A549 (cell line): ENCODE data around the gene CGN. TPM values are rescaled to one million over a fixed set of nuclear protein-coding genes. Genes with fewer than 3 reads are reported as not detected.

Experiments used
- ATAC-seq, 2 experiments: fragments of 200-7000 bp in 1 of 2; fragments of >200 bp in 1 of 2; cut with Nextera tagmentation in 1 of 2; cut with Tn5 transposase in 1 of 2; 3 replicates each; pipeline versions ENCODE4 v1.8.0 to v1.9.1; 2018 to 2020; ENCODE audit warnings: mild to moderate bottlenecking in 1 of 2, moderate library complexity in 1 of 2
- CTCF ChIA-PET: fragments of 300-600 bp; sonication (Branson Sonifier 250); formaldehyde crosslinking; extraction: SDS; loops from one replicate; lab custom pipeline; 2021; ENCODE audit warnings: antibody characterized with exemption, inconsistent platforms; lab: Yijun Ruan, JAX
- POLR2A ChIA-PET: fragments of 350-600 bp; formaldehyde crosslinking; extraction: SDS; loops from one replicate; lab custom pipeline; 2021; ENCODE audit warnings: antibody characterized with exemption, inconsistent platforms; lab: Yijun Ruan, JAX
- DNase-seq, 2 experiments: peaks; one replicate each; pipeline versions ENCODE4 v3.0.0 to v3.0.0-alpha.2; 2011 to 2016; ENCODE audit warnings: low read depth in 1 of 2, low spot score in 1 of 2
- FAIRE-seq: peaks from 2 replicates; lab custom pipeline; 2011; peaks lifted over from hg19 to GRCh38; lab: Jason Lieb, UNC
- H3K27ac ChIP-seq, 2 experiments: fragments of >200 bp; sonication (Bioruptor Twin); formaldehyde crosslinking; 3 replicates each; pipeline ENCODE4 v1.5.1; 2016 to 2017
- H3K4me1 ChIP-seq: fragments of >200 bp; sonication (Bioruptor Twin); formaldehyde crosslinking; 3 replicates; pipeline ENCODE4 v1.6.1; 2016
- H3K4me2 ChIP-seq: fragments of >200 bp; sonication (Bioruptor Twin); formaldehyde crosslinking; 3 replicates; pipeline ENCODE4 v1.6.1; 2016
- H3K4me3 ChIP-seq: fragments of >200 bp; sonication (Bioruptor Twin); formaldehyde crosslinking; 3 replicates; pipeline ENCODE4 v1.5.1; 2016
- H3K9me3 ChIP-seq: fragments of >200 bp; sonication (Bioruptor Twin); formaldehyde crosslinking; 3 replicates; pipeline ENCODE4 v1.6.1; 2016
- ATOH8 ChIP-seq: fragments of 250-450 bp; sonication (Bioruptor Pico); IDR thresholded peaks from 2 replicates; pipeline ENCODE4 v1.5.0; 2020; ENCODE audit warnings: low read depth, mild to moderate bottlenecking, moderate library complexity
- BCL3 ChIP-seq: fragments of >200 bp; sonication (Bioruptor Twin); formaldehyde crosslinking; IDR thresholded peaks from 3 replicates; pipeline ENCODE4 v1.6.1; 2016
- CBX8 ChIP-seq: fragments of 200-600 bp; sonication (generic); IDR thresholded peaks from 2 replicates; pipeline ENCODE4 v1.6.1; 2016
- CEBPB ChIP-seq, 2 experiments: fragments of >200 bp in 1 of 2; sonication (Bioruptor Twin) in 1 of 2; formaldehyde crosslinking in 1 of 2; IDR thresholded peaks; 2 replicates each; pipeline ENCODE4 v1.6.1; 2012 to 2016
- CHD2 ChIP-seq: fragments of 150-350 bp; IDR thresholded peaks from 2 replicates; pipeline ENCODE4 v1.6.1; 2014; ENCODE audit warnings: low read length; ENCODE audit not compliant: partially characterized antibody
- EHF ChIP-seq: fragments of 250-450 bp; sonication (Bioruptor Pico); IDR thresholded peaks from 2 replicates; pipeline ENCODE4 v1.5.0; 2020; ENCODE audit warnings: mild to moderate bottlenecking
- EHMT2 ChIP-seq: fragments of 200-600 bp; sonication (generic); IDR thresholded peaks from 2 replicates; pipeline ENCODE4 v1.6.1; 2016; ENCODE audit warnings: antibody characterized with exemption, low read depth, mild to moderate bottlenecking, moderate library complexity
- ELK1 ChIP-seq: fragments of 150-350 bp; IDR thresholded peaks from 2 replicates; pipeline ENCODE4 v1.6.1; 2014; ENCODE audit warnings: low read depth, mild to moderate bottlenecking, low read length
- EP300 ChIP-seq, 2 experiments: fragments of >200 bp; sonication (Bioruptor Twin); formaldehyde crosslinking; IDR thresholded peaks; 2 replicates in 1 of 2; 3 replicates in 1 of 2; pipeline ENCODE4 v1.6.1; 2016 to 2017
- FOSB ChIP-seq: fragments of 250-450 bp; sonication (Bioruptor Pico); IDR thresholded peaks from 2 replicates; pipeline ENCODE4 v1.5.0; 2020; ENCODE audit warnings: mild to moderate bottlenecking, moderate library complexity
- FOSL2 ChIP-seq, 2 experiments: fragments of 450-650 bp in 1 of 2; fragments of >200 bp in 1 of 2; sonication (Bioruptor Twin) in 1 of 2; formaldehyde crosslinking; IDR thresholded peaks; 2 replicates each; pipeline versions ENCODE4 v1.5.0 to v1.6.1; 2016 to 2020; ENCODE audit warnings: mild to moderate bottlenecking in 1 of 2, moderate library complexity in 1 of 2
- GATA3 ChIP-seq: IDR thresholded peaks from 2 replicates; pipeline ENCODE4 v1.6.1; 2012; ENCODE audit warnings: borderline replicate concordance
- HDAC2 ChIP-seq: fragments of 200-600 bp; sonication (generic); IDR thresholded peaks from 2 replicates; pipeline ENCODE4 v1.6.1; 2016
- HOXA7 ChIP-seq: fragments of 250-450 bp; sonication (Bioruptor Pico); IDR thresholded peaks from 2 replicates; pipeline ENCODE4 v1.5.0; 2020; ENCODE audit warnings: mild to moderate bottlenecking, moderate library complexity
- JUN ChIP-seq, 2 experiments: fragments of >200 bp; sonication (Bioruptor Twin); formaldehyde crosslinking; IDR thresholded peaks; 2 replicates in 1 of 2; 3 replicates in 1 of 2; pipeline ENCODE4 v1.6.1; 2016 to 2017
- KDM1A ChIP-seq: fragments of 200-600 bp; sonication (generic); IDR thresholded peaks from 2 replicates; pipeline ENCODE4 v1.6.1; 2016; ENCODE audit warnings: low read depth, mild to moderate bottlenecking
- KDM5A ChIP-seq: fragments of 200-600 bp; sonication (generic); IDR thresholded peaks from 2 replicates; pipeline ENCODE4 v1.6.1; 2016; ENCODE audit warnings: antibody characterized with exemption, mild to moderate bottlenecking
- MAFK ChIP-seq: fragments of 450-650 bp; IDR thresholded peaks from 2 replicates; pipeline ENCODE4 v1.6.1; 2014; ENCODE audit not compliant: partially characterized antibody
- MAX ChIP-seq: IDR thresholded peaks from 2 replicates; pipeline ENCODE4 v1.6.1; 2012
- MAZ ChIP-seq: fragments of 150-350 bp; IDR thresholded peaks from 2 replicates; pipeline ENCODE4 v1.6.1; 2014; ENCODE audit warnings: antibody characterized with exemption, low read depth, low read length, borderline replicate concordance
- MYC ChIP-seq: IDR thresholded peaks from 2 replicates; pipeline ENCODE4 v1.6.1; 2012; ENCODE audit warnings: mild to moderate bottlenecking, inconsistent platforms, low read length, improper control_type of control experiment, borderline replicate concordance
- NPAS2 ChIP-seq: fragments of 250-450 bp; sonication (Bioruptor Pico); IDR thresholded peaks from 2 replicates; pipeline ENCODE4 v1.8.0; 2022; ENCODE audit warnings: mild to moderate bottlenecking, moderate library complexity, borderline replicate concordance
- RARB ChIP-seq: fragments of 250-450 bp; sonication (Bioruptor Pico); IDR thresholded peaks from 2 replicates; pipeline ENCODE4 v1.8.0; 2021; ENCODE audit warnings: mild to moderate bottlenecking, moderate library complexity
- RFX5 ChIP-seq: fragments of 450-650 bp; IDR thresholded peaks from 2 replicates; pipeline ENCODE4 v1.7.1; 2014; ENCODE audit warnings: antibody characterized with exemption, mild to moderate bottlenecking, moderate library complexity
- SREBF2 ChIP-seq: fragments of 450-650 bp; IDR thresholded peaks from 2 replicates; pipeline ENCODE4 v1.6.1; 2014; ENCODE audit warnings: mild to moderate bottlenecking, moderate library complexity
- ZFP36 ChIP-seq: fragments of 450-650 bp; IDR thresholded peaks from 2 replicates; pipeline ENCODE4 v1.6.1; 2014; ENCODE audit warnings: borderline replicate concordance; ENCODE audit not compliant: partially characterized antibody
- ZNF302 ChIP-seq: fragments of 250-450 bp; sonication (Bioruptor Pico); IDR thresholded peaks from 2 replicates; pipeline ENCODE4 v1.9.0; 2021; ENCODE audit warnings: inconsistent platforms, mild to moderate bottlenecking, moderate library complexity
- WGBS: methylation state at CpG from one replicate; pipeline ENCODE4 v1.1.6; 2017; ENCODE audit errors: missing lambda C conversion rate; 5-methylcytosine and 5-hydroxymethylcytosine counted together
- polyA plus RNA-seq, 4 experiments: library from polyadenylated mRNA; depleted of rRNA in 3 of 4; stranded (reverse); fragments of >200 nt; fragmentation: RNase III in 1 of 4; extraction: RNeasy Plus Mini Kit Qiagen cat#74134 plus additional on column Dnase treatment in 1 of 4; gene quantifications; 2 replicates in 3 of 4; 3 replicates in 1 of 4; pipeline ENCODE4 v1.2.3, GENCODE V29; 2011 to 2017

The CGN gene
- polyA plus RNA-seq, 2 of the 4 experiments (the other 2 are of a cell fraction) = 1.8 to 2.3 TPM

GRCh38 chr1:151478923-151479322 lies 32.3 kb upstream of the CGN start:
- no peak for FAIRE-seq
- H3K9me3 ChIP-seq = peaks cover 11% of the 10 kb centered on the region
- no peak for DNase-seq
- peak in 1 of 2 experiments; percentile 30; a peak in 1 of 6 replicates for ATAC-seq
- H3K4me3 ChIP-seq = no peak overlapping the region
- TF ChIP-seq BCL3 (no peak), EHF (CRISPR knock-in tag) (no peak), CHD2 (no peak), EHMT2 (no peak), SREBF2 (no peak), FOSB (CRISPR knock-in tag) (no peak), ZNF302 (no peak), MAZ (no peak)
- 58% methylated on average over 2 of the region's 2 CpGs for WGBS
- no peak overlapping the region for H3K4me2 ChIP-seq
- H3K4me1 ChIP-seq = peaks cover 7% of the 10 kb centered on the region; the same call in 2 of the 3 replicates
- no peak overlapping the region for H3K27ac ChIP-seq
- ChIA-PET CTCF (interaction anchor here (0.5 to 1.4 kb wide), 4 partner anchors 13 to 256 kb away, joined by 3 to 5 read pairs (median 3); no protein-coding TSS in a partner anchor), POLR2A (no interaction called here)

- POLR2A ChIA-PET = no interaction called here
- H3K4me1 ChIP-seq = peaks cover 7% of the 10 kb centered on the region; the same call in 2 of the 3 replicates
- CTCF ChIA-PET = interaction anchor here (0.6 to 1.4 kb wide), 3 partner anchors 13 to 255 kb away, joined by 3 to 5 read pairs (median 3); no protein-coding TSS in a partner anchor
- TF ChIP-seq RFX5 = no peak
- no peak for TF ChIP-seq ELK1
- no peak for TF ChIP-seq HDAC2
- no peak for TF ChIP-seq EHF (CRISPR knock-in tag)
- TF ChIP-seq KDM5A = no peak
- no peak for TF ChIP-seq GATA3
- TF ChIP-seq FOSL2 (IDR thresholded peaks at IDR 0.05) = no peak
- no peak for TF ChIP-seq FOSL2 (CRISPR knock-in tag; IDR thresholded peaks at IDR 0.05)
- TF ChIP-seq JUN (IDR thresholded peaks at IDR 0.05) = no peak
- TF ChIP-seq KDM1A = no peak
- TF ChIP-seq CBX8 = no peak
- TF ChIP-seq ZFP36 = no peak
- TF ChIP-seq CHD2 = no peak
- no peak for TF ChIP-seq CEBPB (IDR thresholded peaks at IDR 0.05)
- no peak for TF ChIP-seq MAX
- TF ChIP-seq NPAS2 (CRISPR knock-in tag) = no peak
- TF ChIP-seq, all 56 proteins: peak for 0
- H3K4me2 ChIP-seq = no peak overlapping the region
- no peak for DNase-seq
- ATAC-seq = peak in 1 of 2 experiments; percentile 24; a peak in 1 of 6 replicates
- 50% methylated on average over 5 of the region's 5 CpGs for WGBS
- H3K9me3 ChIP-seq = peaks cover 11% of the 10 kb centered on the region
- H3K4me3 ChIP-seq = no peak overlapping the region
- no peak overlapping the region for H3K27ac ChIP-seq
- FAIRE-seq = no peak
These were observed 31.7 kb upstream of the CGN start for GRCh38 chr1:151479462-151479861.

GRCh38 chr1:151482017-151482416 lies 29.2 kb upstream of the CGN start:
- CTCF ChIA-PET = interaction anchor here (0.9 to 1.2 kb wide), 2 partner anchors 12 to 21 kb away, joined by 3 to 6 read pairs; no protein-coding TSS in a partner anchor
- POLR2A ChIA-PET = no interaction called here
- WGBS = 77% methylated on average over 1 of the region's 1 CpG
- no peak overlapping the region for H3K4me3 ChIP-seq
- H3K9me3 ChIP-seq = peaks cover 11% of the 10 kb centered on the region
- no peak overlapping the region for H3K4me2 ChIP-seq
- FAIRE-seq (no peak), DNase-seq (no peak), ATAC-seq (no peak)
- no peak overlapping the region for H3K27ac ChIP-seq
- TF ChIP-seq BCL3 (no peak), KDM5A (no peak), MYC (no peak), CHD2 (no peak), EP300 (IDR thresholded peaks at IDR 0.05) (no peak), FOSL2 (IDR thresholded peaks at IDR 0.05) (no peak), FOSL2 (CRISPR knock-in tag; IDR thresholded peaks at IDR 0.05) (no peak), MAFK (no peak), MAZ (no peak), ATOH8 (CRISPR knock-in tag) (no peak), RARB (CRISPR knock-in tag) (no peak), HOXA7 (CRISPR knock-in tag) (no peak), RFX5 (no peak)
- peaks cover 7% of the 10 kb centered on the region; the same call in 2 of the 3 replicates for H3K4me1 ChIP-seq
